ENCODE measurements around the gene SCYL3.

- no peak for TF ChIP-seq CTCF (IDR thresholded peaks at IDR 0.05 in 2 of 3, conservative IDR thresholded peaks at IDR 0.05 in 1 of 3; ENCODE audit: borderline replicate concordance in 1 of 3, insufficient read depth in 1 of 3, low read depth in 2 of 3, low read length in 2 of 3)
- TF ChIP-seq SP1 (IDR thresholded peaks at IDR 0.05; ENCODE audit: low read depth): no peak
- no peak for TF ChIP-seq REST (IDR thresholded peaks at IDR 0.05; ENCODE audit: low read depth)
- no peak for TF ChIP-seq JUND (IDR thresholded peaks at IDR 0.05)
- TF ChIP-seq EZH2 (IDR thresholded peaks at IDR 0.05): no peak
- no peak for TF ChIP-seq YY1 (IDR thresholded peaks at IDR 0.05; ENCODE audit: extremely low read depth, insufficient replicate concordance, low read depth, low read length)
- TF ChIP-seq ATF3 (IDR thresholded peaks at IDR 0.05): no peak
- TF ChIP-seq POLR2A (IDR thresholded peaks at IDR 0.05; ENCODE audit: borderline replicate concordance, extremely low read depth, insufficient read depth, insufficient read length): no peak
- no peak for TF ChIP-seq RAD21 (IDR thresholded peaks at IDR 0.05; ENCODE audit: low read depth)
- no peak for TF ChIP-seq POLR2AphosphoS5 (IDR thresholded peaks at IDR 0.05; ENCODE audit: low read depth, low read length)
- TF ChIP-seq ZBTB33 (IDR thresholded peaks at IDR 0.05; ENCODE audit: extremely low read depth, insufficient replicate concordance, low read length): no peak
- no peak for TF ChIP-seq SRF (IDR thresholded peaks at IDR 0.05; ENCODE audit: low read depth)
- no peak for TF ChIP-seq ZNF274 (IDR thresholded peaks at IDR 0.05; ENCODE audit: low read depth, low read length)
Measured at GRCh38 chr1:169848456-169848855, 45.2 kb downstream of the SCYL3 start.
